NCI-H2227 (cell line): ENCODE results near the gene TAS2R14.

ENCODE experiments used
- DNase-seq: peaks from one replicate; lab custom pipeline; 2025; ENCODE audit not compliant: unreplicated experiment; lab: John Stamatoyannopoulos, UW

Gene TAS2R14, protein sequence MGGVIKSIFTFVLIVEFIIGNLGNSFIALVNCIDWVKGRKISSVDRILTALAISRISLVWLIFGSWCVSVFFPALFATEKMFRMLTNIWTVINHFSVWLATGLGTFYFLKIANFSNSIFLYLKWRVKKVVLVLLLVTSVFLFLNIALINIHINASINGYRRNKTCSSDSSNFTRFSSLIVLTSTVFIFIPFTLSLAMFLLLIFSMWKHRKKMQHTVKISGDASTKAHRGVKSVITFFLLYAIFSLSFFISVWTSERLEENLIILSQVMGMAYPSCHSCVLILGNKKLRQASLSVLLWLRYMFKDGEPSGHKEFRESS

DNA sequence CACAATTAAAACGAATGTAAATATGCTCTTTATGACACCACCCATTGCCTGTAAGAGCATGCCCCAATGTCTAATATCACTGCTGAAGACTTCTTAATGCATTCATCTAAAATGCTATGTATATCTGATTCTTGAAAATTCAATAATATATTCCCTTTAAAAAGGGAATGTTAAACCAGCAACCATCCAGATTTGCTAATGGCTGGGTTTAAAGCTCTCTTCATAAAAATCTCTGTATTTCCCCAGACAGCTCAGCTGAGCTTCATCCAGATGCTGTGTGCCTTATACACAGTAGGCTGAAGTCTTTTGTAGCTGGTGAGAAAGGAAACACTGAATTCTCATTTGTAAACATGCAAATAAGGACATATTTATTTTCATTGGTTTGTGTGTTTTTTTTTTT lies at the start of gene TAS2R14:
Gene TAS2R14, minus strand, starts transcription at position 101 of the 400 bp plus-strand sequence. Its CDS starts 56 bp downstream, at position 45.
- DNase-seq, result no peak

DNA sequence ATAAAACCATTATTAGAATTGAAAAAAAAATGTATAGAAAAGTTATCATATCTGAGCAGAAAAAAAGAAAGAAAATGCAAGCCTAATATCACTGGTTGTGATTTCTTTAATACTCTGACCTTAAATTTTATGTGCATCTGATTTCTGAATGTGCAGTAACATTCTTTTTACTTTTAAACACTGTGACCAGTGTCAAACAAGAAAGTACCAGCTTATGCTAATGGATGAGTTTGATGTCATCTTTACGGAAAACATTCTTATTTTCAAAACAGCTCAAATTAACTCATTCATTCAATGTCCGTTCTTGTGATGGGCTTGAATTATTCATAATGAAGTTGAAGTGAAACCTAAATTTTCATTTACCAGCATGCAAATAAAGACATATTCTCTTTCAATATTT lies 47.7 kb upstream of the TAS2R14 start, which contains the start of gene TAS2R50:
Gene TAS2R50, minus strand, starts transcription at position 101 of the 400 bp plus-strand sequence. Its CDS starts 52 bp downstream, at position 49.
- no peak for DNase-seq

DNA sequence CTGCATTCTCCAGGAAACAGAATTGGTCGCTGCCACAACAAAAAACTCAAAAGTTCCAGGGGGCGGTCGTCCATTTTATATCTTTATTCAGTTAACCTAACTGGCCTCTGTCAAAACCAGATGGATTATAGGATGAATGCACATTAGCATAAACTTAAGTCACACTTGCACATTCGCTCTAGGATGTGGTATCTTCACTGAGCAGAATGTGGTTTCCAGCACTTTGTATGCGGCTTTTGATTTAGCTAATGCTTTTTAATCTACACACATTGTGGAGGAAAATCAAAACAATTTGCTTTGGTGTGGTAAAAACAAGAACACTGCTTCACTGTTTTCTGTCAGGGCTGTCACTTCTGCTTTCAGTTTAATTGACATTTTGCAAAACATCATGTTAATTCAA lies 43.2 kb upstream of the TAS2R14 start:
- DNase-seq, result no peak

DNA sequence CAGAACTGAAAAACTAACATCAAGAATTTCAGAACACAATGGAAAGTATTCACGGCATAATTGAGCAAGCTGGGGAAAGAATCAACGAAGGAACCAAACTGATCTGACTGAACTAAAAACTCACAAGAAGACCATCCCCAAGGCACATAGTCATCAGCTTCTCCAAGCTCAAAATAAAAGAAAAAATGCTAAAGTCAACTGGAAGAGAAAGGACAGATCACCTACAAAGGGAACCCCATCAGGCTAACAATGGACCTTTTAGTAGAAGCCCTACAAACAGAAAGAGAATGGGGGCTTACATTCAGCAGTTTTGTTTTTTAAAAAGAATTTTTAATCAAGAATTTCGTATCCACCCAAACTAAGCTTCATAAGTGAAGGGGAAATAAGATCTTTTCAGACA lies 35.9 kb upstream of the TAS2R14 start:
- no peak for DNase-seq

DNA sequence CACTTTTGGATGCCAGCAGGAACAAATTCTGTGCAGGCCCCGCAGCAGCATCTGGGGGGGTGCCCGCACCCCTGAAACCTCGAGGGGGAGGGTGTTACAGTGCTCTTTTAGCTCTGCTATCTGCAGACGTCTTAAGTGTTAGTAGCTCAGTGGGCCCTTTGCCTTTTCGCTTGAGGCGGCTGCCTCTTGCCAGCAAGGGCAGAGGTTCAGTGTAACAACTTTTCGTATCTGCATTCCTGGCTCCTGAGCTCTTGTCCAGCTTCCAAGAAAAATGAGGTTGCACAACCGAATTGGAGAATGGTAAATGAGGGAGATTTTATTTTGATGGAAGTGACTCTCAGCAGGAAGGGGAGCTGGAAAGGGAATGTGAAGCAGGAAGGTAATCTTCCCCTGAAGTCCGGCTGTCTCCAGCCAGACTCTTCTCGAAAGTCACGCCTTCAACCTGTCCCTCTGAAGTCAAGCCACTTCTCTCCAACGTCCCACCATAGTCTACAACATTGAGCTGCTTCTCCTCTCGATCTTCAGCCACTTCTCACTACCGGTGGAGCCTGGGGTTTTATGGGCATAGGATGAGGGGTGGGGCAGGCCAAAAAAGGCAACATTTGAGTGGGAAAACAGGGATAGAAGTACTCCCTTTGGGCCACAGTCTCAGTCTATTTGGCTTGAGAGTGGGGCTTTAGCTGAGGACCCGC lies 29.8 kb upstream of the TAS2R14 start:
- no peak for DNase-seq

DNA sequence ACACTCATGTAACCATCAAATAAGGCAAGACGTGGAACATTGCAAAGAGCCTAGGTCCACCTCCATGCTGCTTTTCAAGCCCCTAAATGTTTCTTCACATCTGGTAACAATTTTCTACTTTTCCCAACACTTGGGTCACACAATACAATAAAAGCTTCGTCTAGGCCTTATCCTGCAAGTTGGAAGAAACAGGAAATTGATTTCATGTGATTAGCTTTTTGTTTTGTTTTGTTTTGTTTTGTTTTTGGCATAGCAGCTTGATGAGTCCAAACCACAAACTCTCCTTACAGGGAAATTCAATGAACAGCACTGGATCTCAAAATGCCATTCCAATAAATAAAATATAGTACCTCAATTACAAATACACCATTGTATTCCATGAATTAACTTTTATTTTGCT lies 28.3 kb upstream of the TAS2R14 start:
- DNase-seq, result no peak

DNA sequence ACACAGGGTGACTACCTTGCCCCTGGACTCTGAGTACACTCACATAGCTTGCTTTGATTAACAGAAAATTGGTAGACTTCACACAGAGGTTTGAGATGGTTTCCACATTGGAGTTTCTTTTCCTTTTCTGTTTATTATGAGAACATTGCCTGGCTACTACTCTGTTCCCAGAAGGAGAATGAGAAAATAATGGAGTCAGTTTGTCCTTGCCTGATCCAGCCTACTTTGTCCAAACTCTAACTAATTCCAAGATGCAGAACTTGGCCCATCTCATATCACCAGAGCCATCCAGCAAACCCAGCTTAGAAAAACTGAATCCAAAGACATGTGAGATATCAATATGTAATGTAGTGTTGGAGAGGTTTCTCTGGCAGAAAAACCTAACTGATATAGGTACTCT lies 27.3 kb upstream of the TAS2R14 start:
- DNase-seq, result no peak

DNA sequence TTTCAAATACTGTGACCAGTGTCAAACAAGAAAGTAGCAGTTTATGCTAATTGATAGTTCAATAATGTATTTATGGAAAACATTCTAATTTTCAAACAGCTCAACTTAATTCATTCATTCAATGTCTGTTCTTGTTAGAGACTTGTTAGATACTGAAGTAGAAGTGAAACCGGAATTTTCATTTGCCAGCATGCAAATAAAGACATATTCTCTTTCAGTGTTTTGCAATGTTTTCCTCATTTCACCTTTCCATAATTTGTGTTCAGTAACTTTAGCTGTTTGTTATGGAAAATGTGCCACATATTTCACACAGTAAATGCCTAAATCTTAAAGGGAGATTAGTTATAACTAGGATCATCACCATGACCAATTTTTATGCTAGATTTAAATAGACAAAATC lies 26.4 kb upstream of the TAS2R14 start:
- DNase-seq, result no peak

DNA sequence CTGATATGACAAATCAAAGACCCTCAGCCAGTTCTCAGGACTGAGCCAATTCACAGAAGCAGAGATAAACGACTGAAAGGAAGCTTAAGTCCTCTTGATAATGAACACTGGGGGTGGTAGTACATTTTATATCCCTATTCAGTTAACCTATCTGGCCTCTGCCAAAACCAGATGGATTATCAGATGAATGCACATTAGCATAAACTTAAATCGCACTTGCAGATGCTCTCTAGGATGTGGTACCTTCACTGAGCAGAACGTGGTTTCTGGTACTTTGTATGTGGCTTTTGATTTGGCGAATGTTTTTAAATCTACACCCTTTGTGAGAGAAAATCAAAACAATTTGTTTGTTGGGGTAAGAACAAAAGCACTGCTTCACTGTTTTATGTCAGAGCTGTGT lies 21.1 kb upstream of the TAS2R14 start:
- DNase-seq, result no peak

DNA sequence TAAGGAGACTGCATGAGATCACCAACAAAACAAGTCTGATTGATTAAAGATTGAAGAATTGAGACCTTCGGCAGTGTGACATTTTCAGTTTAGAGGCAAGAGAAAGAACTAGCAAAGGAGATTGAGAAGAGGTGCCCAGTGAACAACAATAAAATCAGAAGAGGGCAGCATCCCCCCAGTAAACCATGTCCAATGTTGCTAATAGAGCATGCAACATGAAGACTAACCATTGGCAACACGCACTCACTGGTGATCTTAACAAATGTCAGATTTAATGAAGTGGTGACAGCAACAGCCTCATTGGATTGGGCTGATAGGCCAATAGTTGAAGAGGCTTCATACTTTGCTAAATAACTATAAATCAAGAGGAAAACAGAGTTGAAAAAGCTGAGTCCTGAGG lies 20.7 kb upstream of the TAS2R14 start:
- DNase-seq, result no peak

DNA sequence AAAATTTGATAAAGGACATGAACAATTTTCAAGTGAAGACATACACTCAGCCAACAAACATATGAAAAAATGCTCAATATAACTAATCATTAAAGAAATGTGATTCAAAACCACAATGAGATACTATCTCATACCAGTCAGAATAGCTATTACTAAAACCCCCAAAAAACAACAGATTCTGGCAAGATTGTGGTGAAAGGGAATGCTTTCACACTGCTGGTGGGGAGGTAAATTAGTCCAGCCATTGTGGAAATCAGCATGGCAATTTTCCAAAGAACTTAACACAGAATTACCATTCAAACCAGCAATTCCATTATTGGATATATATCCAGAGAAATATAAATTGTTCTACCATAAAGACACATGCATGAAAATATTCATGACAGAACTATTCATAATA lies 18.7 kb upstream of the TAS2R14 start:
- no peak for DNase-seq

DNA sequence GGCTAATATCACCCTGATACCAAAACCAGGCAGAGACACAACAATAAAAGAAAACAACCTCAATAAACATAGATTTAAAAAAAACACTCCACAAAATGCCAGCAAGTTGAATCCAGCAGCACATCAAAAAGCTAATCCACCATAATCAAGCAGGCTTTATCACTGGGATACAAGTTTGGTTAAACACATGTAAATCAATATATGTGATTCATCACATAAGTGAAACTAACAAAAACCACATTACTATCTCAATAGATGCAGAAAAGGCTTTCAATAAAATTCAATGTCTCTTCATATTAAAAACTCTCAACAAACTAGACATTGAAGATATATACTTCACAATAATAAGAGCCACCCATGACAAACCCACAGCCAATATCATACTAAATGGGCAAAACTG lies 17.0 kb upstream of the TAS2R14 start:
- no peak for DNase-seq

DNA sequence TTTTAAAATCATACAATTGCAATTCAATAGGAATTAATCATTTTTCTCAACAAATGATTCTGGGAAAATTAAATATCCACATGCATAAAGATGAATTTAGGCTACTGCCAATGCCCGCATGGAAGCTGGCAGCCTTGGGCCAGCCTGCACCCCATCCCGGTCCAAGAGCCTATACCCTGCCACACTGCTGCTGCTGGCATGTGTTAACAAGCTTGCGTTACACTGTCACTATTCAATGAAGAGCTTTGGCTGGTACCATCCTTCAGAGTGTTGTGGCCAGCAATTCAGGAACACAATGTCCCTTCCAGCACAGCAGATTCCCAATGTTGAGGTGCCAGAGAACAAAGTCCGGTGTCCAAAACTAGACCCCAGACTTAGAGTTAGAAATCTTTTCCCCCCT lies 13.6 kb upstream of the TAS2R14 start:
- DNase-seq, result no peak

DNA sequence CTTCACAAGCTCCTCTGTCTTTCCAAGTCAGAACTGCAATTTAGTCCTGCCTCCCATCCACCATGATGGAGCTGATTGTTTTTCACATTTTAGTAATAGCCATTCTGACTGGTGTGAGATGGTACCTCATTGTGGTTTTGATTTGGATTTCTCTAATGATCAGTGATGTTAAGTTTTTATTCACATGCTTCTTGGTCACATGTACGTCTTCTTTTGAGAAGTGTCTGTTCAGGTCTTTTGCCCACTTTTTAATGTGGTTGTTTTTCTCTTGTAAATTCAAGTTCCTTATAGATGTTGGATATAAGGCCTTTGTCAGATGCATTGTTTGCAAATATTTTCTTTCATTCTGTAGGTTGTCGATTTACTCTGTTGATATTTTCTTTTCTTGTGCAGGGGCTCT lies 4.1 kb upstream of the TAS2R14 start:
- DNase-seq, result no peak

DNA sequence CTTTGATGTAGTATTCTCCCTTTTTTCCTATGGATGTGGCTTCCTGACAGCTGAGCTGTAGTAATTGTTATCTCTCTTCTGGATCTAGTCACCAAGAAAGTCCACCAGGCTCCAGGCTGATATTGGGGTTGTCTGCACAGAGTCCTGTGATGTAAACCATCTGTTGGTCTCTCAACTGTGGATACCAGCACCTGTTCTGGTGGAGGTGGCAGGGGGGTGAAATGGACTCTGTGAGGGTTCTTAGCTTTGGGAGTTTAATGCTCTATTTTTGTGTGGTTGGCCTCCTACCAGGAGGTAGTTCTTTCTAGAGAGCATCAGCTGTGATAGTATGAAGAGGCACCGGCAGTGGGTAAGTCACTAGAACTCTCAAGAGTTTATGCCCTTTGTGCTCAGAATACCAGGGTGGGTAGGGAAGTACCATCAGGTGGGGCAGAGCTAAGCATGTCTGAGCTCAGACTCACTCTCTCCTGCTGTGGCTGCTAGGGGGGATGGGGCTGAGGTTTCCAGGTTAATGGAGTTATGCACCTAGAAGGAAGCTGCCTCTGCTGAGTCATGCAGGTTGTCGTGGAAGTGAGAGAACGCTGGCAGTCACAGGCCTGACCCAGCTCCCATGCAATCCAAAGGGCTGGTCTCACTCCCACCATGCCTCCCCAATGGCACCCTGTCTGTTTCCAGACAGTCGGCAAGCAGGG lies 3.0 kb upstream of the TAS2R14 start:
- no peak for DNase-seq

DNA sequence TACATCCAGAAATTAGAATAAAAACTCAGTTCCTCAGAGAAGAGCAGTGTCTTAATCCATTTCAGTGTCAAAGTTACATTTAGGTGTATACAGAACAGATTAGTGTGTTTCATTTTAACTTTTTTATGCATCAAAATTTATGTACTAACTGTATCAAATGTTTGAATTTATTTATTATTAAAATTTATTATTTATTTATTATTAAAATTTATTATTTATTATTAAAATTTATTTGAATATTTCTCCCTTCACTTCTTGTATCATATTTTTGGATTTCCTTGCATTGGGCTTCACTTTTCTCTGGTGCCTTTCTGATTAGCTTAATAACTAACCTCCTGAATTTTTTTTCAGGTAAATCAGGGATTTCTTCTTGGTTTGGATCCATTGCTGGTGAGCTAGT lies 2.3 kb upstream of the TAS2R14 start:
- no peak for DNase-seq

DNA sequence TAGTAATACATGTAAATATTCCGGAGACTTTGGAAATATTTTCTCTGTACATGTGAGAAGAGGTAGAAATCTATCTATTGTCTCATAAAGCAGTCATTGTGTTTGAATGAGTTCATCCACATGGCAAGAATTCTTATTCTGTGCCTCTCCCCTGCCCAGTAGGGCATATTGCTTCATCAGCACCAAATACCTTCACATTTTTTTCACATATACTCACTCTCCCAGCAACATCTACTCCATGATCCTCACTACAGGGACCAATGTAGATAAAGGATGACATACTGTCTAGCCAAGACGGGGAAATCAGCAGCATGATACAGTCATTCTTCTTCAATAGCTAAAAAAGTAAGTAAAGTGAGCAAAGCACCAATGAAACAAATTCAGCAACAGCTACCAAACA lies 1.3 kb upstream of the TAS2R14 start:
- no peak for DNase-seq

DNA sequence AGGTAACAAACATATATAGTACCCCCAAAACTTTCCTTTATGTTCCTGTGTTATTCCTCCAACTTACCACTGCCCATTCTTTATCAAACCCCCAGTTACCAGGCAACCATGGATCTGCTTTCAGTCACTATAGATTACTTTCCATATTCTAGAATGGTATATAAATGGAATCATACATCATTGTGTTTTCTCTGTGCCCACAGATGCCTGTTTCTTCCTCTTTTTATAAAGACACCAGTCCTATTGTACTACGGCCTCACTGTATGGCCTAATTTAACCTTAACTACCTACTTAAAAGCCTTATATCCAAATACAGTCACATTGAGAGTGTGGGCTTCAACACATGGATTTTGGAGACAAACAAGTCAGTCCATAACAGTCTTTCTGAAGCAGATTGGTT lies 2.6 kb downstream of the TAS2R14 start:
- no peak for DNase-seq

DNA sequence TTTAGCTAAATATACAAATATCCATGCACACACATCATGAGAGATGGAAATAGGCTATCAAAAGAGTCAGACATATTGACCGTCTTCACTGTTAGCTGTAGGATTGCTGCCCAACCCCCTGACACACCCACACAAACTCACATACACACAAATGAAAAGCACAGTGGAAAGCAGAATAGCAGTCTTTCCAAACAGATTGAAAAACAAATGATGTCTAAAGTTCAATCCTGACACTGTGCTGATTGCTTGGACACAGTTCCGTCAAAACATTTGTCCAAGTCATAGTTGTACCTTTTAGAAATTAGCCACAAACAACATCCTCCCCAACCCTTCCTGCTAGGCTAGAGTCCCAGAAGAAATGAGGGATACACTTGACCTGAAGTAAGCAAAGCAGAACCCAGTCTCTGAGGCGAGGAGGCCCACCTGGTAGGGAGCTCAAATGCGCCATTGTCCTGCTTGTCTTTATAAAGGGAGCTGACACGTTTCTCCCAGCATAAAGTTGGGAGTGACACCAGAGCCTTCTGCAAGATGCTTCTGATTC lies 10.2 kb downstream of the TAS2R14 start, which contains the start of gene PRH2:
Gene PRH2, plus strand, starts transcription at position 491 of the 541 bp plus-strand sequence. Its CDS starts 38 bp downstream, at position 529.
- no peak for DNase-seq

DNA sequence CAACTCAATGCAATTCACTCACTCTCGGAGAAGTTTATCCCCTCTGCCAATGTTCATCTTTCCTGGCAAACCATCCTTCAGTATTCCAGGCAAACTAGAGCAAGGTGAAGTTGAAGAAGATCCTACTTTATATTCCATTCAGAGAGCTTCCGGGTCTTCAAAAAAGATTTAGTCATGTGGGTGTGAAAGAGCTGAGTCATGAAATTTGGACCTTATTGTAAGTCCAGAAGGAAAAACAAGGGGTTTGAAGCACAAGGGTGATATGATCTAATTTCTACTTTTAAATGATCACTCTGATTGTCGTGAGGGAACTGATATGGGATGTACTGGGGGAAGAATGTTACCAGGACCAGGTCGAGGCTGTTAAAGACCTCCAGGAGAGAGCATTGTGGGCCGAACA lies 12.8 kb downstream of the TAS2R14 start:
- no peak for DNase-seq

DNA sequence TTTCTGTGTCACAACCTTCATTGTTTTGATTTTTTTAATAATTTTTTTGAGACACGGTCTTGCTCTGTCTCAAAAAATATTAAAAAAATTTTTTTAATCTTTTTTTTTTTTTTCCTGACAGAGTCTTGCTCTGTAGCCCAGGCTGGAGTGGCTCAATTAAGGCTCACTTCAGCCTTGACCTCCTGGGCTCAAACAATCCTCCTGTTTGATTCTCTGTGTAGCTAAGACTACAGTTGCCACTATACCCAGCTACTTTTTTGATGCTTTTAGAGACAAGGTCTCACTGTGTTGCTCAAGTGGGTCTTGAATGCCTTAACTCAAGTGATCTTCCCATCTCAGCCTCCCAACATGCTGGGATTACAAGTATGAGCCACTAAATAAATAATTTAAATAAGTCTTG lies 19.3 kb downstream of the TAS2R14 start:
- DNase-seq, result no peak

DNA sequence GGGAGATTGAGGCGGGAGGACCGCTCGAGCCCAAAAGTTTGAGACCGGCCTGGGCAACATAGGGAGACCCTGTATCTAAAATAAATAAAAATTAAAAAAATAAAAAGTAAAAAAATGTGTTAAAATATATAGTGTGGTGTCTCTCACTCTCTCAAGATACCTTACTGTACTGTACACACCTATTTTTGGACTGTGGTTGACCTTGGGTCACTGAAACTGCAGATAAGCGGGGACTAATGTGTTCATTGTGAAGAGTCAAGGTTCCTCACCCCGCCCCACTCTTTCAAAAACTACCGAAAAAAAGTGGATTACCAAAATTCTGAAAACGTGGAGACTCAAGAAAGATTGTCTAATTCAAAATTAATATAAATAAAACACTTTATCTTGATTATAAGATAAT lies 28.7 kb downstream of the TAS2R14 start:
- DNase-seq, result no peak
